OCI-LY3 (cell line): ENCODE results near the gene GLI2.

Experiments
- CTCF ChIP-seq: fragments of 200-600, 300-600 bp; sonication (generic); IDR thresholded peaks from 2 replicates; pipeline ENCODE4 v1.5.1; 2014; ENCODE audit warnings: antibody characterized with exemption, low read length, low read depth
- EZH2phosphoT487 ChIP-seq: fragments of 200-600 bp; shearing (Covaris generic); IDR thresholded peaks from 2 replicates; pipeline ENCODE4 v1.6.1; 2018; ENCODE audit warnings: antibody characterized with exemption, mixed run types, low read depth

GRCh38 chr2:120716641-120717585, 18.8 kb upstream of the GLI2 start:
- TF ChIP-seq CTCF (no peak), EZH2phosphoT487 (no peak)
